Activated effector memory CD4-positive, alpha-beta T cell treated with Interleukin-2 at 50 U/mL for 16 hours (primary cell): ENCODE results near the gene RXRA.

ENCODE experiments used
- DNase-seq: peaks from one replicate; pipeline ENCODE4 v3.0.0-alpha.2; 2020

Gene RXRA

DNA sequence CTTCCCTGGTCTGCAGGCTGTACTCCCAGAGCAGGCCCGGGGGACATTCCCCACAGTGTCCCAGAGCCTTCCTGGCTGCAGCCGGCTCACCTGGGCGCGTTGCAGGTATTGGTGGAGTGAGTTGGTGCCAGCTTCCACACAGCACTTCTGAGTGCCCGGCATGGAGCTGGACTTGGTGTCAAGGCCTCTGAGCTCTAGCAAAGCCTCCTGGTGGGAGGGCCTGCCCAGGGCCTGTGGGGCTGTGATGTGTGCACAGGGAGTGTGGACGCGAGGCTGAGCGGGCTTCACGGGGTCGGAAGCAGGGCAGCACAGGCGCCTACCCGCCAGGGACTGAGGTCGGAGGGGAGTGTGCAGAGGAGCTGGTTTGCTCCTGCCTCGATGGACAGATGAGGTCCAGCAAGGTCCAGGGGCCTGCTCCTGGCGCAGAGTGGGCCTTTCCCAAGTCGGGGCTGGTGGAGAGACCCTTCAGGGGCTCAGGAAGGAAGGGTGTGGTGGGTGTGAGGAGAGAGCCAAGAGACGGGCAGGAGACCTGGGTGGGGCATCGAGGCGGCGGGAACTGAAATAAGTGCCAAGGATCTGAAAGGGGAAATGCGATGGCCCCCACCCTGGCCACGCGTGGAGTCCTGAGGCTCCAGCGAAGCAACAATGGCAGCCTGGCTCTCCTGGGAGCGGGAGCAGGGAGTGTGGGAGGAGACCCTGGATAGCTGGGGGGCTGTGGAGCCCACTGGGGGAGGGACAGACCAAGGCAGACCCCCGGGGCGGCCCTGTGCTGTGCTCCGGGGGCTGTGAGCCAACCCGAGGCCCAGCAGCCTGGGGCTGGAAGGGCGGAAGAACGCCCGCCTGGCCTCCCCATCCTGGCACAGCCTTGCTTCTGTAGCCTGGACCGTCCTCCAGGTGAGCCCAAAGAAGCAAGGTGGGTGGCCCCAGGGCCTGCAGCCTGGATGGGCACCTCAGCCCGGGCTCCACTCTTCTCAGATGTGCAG is 78.4 kb downstream of the RXRA start:
- no peak for DNase-seq

DNA sequence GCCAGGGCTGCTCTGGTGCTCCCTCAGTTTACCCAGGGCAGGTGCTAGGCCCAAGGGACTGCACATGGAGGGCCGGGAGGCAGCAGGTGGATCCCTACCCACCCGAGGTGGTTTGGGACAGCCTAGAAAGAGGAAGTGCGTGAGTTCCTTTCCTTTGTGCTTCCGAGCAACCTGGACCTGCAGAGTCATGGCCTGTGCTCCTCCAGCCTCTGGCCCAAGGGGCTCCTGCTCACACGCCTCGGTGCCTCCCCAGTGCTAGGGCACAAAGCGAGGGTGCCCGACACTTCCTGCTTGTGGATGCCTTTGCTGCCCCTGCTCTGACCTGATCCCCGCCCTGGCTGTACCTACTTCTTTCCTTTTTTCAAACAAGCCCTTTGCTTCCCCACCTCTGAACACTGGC is 79.3 kb downstream of the RXRA start:
- DNase-seq = no peak

DNA sequence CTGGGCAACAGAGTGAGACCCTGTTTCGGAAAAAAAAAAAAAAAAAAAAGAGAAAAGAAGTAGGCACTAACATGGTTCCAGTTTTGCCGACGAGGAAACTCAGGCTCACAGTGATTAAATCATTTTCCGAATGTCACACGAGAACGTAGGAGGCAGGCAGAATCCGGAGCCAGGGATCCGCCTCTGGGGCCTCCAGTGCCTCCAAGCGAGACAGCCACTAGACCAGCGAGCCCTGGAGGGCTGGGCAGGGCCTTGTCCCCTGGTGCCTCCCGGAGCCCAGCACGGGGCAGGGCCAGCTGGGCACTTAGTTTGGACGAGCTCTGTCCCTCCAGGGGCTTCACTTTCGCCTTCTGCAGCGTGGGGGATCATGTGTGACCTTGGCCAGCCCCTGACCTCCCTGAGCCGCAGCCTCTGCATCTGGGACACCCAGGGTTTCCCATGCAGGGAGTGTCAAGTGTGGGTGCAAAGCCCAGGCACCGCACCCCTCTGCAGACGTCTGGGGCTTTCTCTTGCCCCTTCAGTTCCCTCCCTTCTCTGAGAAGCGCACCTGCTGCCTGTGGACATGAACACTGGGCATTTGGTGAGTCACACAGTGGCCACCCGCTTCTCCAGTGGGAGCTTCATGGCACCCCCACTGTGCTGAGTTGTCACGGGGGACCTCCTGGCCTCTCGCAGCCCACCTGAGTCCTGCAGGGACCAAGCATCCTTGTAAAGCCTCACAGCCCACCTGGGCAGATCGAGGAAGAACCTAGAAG is 80.3 kb downstream of the RXRA start:
- no peak for DNase-seq

DNA sequence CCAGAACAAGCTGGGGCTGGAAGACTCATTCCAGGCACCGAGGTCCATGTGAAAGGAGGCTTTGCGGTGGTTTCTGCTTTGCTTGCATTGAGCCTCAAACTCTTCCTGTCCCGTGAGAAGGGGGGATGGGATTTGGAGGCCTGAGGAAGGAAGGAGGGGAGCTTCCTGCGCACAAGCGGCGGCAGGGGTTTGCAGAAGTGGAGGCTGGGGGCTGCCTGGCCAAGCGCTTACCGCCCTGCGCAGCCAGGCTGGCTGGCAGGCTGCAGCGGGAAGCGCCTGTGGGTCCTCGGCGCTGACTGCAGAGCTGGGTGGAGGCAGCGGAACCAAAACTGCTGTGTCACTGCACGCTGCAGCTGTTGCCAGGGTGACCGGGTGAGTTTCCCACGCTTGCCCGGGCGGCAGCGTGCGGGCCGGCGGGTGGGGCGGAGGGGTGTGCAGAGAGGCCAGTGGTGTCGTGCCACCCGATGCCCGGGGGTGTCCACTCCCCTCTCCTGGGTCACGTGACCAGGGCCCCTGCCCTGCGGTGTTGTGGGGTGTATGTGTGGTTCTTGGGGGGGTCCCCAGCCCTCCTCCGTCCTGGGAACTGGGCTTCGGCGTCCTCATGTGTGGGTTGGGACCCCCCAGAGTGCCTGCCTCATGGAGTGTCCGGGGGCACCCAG is 81.0 kb downstream of the RXRA start:
- peak; percentile 68 for DNase-seq

DNA sequence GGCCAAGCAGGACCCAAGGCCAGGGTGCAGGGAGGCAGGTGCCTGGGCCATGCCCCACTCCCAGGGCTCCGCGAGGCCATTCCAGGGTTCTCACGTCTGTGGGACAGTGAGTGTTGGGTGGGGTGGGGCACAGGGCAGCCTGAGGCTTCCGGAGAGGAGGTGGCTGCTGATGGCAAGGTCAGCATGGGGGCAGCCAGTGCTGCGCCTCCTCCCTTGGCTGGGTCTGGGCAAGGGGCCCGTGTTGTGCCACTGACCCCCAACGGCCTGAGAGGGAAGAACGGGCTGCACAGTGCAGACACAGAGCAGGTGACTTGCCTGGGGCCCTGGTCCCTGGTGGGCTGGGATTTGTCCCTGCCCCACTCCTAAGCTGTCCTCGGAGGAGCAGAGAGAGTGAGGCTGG is 82.1 kb downstream of the RXRA start:
- no peak for DNase-seq

DNA sequence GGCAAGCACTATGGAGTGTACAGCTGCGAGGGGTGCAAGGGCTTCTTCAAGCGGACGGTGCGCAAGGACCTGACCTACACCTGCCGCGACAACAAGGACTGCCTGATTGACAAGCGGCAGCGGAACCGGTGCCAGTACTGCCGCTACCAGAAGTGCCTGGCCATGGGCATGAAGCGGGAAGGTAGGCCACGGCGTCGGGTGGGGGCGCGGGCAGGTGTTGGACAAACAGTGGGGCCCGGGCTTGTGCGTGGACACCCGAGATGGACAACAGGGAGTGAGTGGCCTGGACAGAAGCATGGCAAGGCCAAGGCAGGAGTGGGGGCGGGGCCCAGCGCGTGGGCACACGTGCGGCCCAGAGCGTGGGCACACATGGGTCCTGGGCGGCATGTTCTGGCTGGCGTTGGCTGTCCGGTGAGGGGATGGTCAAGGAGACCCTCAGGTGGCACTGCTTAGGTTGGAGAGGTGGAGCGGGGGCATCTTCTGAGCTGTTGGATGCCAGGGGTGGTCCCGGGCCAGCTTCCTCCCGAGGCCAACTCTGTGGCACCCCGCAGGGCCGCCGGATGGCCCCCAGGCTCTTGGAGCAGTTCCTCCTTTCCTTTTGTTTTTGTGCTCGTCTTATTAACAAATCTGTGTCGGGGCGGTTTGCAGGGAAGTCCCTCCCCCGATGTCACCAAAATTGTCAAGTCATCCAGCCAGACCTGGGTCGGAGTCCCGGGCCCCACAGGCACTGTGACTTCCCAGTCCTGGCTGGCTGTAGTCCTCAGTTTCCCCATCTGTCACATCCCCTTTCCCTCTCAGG is 82.9 kb downstream of the RXRA start:
- no peak for DNase-seq

DNA sequence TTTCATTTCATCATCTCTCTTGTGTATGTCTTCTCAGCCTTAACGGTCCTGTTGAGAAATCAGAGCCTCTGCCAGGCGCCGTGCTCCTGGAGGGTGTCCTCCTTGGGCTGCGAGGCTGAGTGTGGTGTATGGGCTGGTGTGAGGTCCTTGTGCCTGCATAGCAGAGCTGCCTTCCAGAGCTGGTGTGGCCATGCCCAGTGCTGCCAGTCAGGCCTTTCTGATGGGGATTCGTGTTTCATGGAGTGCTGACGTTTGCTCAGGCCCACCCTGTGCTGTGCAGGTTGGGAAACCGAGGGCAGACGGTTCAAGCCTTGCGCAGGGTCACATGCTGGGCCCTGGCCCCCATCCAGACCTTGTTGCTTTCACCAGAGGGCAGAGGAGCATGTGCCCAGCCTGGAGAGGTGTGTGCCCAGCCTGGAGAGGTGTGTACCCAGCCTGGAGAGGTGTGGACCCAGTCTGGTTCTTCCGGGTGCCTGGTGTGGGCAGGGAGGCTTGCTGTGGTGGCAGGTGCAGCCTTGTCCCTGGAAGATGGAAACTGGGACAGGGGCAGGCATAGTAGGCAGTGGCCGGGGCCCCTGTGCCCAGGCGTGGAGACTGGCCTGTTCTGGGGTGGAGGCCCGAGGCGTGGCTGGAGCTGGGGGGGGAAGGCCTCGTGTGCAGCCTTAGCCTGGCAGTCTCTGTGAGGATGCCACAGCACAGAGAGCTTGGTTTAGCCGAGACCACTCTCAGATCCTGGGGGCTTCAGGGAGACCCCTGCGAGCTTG is 84.0 kb downstream of the RXRA start:
- no peak for DNase-seq

DNA sequence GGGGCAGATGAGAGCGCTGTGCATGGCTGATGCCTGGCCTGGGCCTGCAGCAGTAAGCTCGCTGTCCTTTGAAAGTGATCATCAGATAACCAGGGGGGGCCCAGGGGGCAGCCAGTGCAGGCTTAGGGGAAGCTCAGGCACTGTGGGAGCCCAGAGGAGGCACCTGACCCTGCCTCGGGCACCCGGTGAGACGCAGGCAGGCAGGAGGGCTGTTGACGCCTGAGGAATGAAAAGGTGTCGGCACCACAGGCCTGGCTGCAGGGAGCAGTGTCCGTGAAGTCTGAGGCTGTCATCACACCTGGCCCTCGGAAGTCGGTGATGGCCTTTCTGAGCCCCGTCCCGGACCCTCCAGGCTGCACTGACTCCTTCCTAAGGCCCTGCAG is 84.6 kb downstream of the RXRA start:
- DNase-seq = no peak

DNA sequence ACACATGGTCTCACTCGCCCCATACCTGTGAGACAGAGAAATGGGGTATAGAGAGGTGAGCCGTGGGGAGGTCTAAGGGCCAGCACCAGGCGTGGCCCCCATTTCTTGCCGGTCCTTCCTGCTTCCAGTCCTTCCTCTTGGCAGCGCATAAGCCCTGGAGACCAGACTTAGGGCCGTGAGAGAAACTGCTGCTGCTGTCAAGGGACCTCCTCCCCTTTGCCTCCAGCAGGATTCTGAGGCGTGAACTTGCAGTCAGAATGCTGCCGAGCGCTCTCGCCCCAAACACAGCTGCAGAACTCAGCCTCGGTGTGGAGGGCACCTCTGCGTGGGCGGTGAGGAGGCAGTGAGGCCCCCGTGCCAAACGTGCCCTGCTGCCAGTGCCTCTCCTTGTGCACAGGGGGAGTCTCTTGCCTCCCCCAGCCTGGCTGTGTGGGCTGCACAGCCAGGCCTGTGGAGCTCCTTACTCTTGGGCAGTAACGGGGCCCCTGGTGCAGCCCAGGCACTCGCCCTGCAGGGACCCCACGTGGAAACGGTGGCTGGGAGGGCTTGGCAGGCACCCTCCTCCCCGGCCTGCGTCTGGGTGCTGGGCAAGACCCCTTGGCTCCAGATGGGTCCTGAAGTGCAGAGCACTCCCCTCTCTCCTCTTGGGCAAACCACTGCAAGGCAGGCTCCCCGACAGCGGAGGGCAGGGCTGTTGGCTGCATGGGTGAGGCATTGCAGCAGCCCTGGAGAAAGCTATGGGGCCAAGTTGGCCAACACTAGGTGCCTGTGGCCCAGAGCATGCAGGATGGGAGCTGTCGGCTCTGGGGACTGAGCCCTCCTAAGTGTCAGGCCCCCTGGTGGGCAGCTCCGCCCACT is 85.4 kb downstream of the RXRA start:
- no peak for DNase-seq

DNA sequence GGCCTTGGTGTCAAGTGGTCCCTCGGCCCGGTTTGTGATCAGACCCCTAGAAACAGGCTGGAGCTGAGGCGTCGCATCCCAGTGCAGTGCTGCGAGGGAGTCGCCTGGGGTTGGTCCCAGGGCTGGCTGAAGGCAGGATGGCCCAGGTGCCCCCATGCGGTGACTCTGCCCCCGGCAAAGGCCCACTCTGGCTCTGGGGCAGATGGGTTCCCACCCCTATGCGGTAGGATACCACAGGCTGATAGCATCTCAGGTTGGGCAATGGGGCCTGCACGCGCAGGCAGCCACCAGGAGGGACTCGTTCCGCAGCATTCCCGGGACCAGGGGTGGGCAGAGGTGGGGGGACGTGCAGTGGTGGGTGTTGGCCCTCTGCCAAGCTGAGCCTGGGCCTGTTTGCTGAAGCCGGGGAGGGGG is 86.0 kb downstream of the RXRA start:
- DNase-seq = no peak

DNA sequence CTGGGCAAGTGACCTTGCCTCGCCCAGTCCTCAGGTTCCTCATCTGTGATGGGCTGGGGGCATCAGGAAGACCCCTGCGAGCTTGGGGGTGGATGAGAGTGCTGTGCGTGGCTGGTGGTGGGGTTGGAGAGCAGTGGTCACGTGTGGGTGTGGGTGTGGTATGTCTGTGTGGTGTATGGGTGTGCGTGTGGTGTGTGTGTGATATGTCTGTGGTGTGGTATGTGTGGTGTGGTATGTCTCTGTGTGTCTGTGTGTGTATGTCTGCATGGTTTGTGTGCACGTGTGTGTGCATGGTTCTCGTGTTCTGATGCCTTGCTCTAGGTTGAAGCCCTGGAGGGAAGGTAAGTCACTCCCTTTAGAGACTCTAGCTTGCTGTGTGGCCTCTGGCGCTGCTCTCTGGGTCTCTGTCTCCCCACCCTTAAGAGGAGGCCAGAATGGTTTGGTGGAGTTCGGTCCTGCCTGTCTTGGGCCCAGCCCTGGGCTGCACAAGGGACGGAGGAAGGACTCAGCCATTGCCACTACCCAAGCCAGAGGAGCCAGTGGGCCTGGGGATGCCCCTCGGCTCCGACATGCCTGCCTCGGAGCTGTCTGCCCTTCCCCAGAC is 87.0 kb downstream of the RXRA start:
- no peak for DNase-seq

DNA sequence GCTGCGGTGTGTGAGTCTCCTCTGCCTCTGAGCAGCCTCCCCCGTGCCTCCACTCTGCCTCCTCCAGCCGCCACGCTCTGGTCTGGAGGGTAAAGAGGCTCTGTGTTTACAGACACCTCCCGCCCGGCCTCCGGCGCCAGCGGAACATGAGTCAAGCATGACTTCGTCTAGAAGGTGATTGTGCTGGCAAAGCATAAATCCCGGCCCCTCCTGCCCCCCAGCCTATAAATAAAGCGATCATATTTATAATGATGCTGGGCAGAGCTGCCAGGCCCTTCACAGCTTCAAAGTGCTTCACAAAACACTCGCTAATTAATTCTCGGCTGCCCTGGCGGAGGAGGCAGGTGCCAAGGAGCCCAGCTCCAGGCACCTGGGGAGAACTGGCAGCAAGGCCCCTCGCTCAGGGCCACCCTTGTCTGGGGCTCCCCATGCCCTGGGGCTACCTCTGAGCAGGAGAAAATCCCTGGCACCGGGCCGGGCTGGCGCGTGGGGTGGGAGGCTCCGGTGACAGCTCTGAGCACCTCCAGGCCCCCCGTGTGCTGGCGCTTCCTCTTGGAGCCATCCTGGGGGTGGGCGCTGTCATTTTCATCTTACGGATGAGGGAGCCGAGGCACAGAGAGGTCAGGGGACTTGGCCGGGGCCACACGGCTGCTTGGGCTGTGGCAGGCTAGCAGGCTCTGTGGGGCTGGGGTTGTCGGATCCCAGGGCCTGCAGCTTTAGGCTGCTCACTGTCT is 87.8 kb downstream of the RXRA start:
- no peak for DNase-seq

DNA sequence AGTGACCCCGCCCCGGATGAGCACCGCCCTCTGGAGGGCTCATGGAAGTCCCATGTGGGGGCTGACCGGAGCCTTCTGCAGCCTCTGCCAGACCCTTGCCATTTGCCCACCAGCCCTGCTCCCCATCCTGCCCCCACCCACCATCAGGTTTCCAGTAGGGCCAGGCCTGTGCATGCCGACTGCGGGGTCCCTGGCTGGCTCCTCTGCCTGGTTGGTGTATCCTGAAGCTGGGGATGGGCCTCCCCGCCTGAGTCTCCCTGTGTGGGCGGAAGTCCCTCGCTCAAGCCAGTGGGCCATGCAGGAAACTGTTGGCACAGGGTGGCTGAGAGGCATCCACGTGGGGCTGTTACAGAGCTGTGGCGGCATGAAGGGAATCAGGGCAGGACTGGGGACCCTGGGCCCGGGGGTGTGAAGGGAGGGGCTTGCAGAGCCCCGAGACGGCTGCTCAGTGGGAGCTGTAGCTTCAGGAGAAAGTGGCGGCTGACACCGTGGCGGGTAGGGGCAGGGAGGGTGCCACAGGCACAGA is 88.7 kb downstream of the RXRA start:
- DNase-seq = no peak

DNA sequence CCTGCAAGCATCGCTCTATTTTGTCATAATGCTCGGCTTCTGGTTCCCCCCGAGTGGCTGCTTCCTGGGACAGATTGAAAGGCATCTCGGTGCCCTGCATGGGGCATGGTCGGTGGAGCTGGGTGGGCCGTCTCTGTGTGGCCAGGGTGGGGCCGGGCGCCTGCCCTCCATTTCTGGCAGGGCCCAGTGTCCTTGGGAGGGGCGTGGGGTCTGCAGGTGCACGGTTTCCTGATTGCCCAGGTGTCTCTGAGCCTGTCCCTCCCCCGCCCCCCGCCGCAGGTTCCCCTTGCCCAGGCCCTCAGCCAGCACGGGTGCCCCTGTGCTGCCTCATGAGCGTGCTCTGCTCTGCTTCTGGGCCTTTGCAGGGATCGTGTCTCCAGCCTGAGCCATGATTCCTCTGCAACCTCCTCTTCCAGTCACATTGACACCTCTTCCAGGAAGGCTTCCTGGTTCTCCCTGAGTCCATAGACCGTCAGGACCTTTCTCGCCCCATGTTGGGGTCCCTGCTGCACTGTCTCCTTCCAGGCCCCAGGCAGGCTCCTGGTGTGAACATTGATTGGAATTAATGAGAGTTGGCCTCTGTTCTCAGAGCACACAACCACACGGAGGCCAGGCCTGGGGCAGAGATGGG is 90.2 kb downstream of the RXRA start:
- no peak for DNase-seq

DNA sequence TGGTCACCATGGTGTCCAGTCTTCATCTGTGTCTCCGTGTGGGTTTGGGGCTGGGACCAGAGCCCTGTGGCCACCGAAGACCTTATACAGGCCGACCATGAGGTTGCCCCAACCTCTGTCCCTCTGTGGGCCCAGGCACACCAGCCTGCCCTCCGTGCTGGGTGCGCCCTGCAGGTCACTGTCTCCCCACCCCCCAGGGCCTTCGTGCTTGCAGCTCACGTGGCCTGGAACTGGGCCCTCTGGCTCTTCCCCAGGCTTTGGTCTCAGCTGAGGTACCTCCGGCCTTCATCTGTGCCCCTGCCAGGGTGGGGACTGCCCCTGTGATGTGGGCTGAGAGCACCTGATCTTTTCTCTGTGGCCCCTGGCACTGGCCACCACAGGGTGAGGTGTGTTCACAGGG is 92.1 kb downstream of the RXRA start:
- DNase-seq = no peak

DNA sequence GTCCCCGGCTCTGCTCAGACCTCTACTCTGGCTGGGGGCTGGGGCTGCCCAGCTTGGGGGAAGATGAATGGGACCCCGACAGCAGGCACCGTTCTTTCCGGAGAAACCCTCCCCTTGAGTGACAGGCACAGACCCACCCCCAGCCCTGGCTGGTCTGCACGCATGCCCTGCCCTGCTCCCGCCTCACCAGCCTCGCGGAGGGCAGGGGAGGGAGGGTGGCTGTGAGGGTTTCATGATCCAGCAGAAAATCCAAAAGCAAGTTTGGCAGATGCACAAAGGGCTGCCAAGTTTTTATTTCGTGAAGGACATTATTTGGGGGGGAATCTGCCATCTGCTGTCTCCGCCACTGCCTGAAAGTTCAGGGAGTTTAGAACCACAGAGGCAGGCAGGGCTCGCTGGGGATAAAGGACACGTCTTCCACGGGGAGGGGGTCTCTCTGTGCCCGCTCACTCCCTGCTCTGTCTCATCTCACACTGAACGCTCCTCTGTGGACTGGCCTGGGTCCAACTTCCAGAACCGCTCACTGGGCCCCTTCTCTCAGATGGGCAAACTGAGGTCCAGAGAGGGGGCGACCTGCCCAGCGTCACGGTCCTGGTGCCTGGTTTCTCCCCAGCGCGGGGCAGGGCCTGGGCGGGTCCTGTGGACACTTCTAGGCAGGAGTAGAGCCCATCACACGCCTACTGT is 92.9 kb downstream of the RXRA start:
- no peak for DNase-seq

DNA sequence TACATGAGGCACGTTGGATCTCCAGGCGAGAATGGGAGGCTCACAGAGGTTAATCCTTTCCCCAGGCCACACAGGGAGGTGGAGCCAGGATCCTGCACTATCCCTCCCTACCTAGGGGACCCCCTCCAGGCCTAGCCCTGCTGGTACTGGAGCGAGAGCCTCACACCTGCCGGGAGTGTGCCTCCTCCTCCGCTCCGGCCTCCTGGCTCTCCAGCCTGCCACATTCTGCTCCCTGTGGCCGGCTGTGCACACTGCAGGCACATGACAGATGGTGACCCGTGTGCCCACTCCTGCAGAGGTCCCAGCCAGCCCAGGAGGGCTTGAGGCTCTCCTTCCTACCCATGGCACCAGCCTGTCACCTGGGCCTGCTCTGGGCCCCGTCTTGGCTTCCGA is 93.4 kb downstream of the RXRA start:
- no peak for DNase-seq

DNA sequence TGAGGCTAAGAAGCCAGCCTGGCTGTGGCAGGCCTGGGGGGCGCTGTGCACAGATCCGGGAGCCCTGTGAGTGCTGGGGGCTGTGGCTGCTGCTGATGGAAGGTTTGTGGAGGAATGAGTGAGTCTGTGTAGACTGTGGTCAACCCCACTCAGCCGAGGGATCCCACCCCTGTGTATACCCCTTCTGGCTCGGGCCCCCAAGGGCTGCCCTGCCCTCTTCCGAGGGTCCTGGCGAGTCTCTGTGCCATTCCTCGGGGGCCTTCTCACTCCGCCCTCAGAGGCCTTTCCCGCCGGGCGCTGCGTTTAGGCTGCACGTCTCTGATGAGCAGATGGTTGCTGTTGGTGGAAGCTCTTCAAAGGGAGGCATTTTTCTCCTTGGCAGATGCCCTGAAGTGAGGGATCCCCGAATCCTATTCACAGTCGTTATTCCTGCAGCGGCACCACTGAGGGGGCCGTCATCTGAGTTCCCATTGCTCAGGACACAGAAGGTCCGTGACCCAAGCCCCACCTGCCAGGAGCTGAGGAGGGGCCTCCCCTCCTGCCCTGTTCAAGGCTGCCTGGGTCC is 94.1 kb downstream of the RXRA start:
- DNase-seq = no peak
